HTERT RPE-1 (cell line): Measurements from ENCODE around the gene RGS8.
"Not testable (repeated sequence)": the region's sequence is repeated elsewhere in the genome, so short reads cannot be mapped to it uniquely, and the experiment has no call there.

Experiments used
- in situ Hi-C: fragments of 300-500 bp; cut with MboI; formaldehyde crosslinking; loops from 4 replicates; pipeline ENCODE4 v1.14.3; 2020; ENCODE audit warnings: low sequenced_read_pairs

RGS8 gene

GRCh38 chr1:182703539-182703938 lies 19.2 kb upstream of the RGS8 start:
- in situ Hi-C loops = no loop called here

- in situ Hi-C loops = no loop called here
These were observed 18.6 kb upstream of the RGS8 start for GRCh38 chr1:182702826-182703524.

GRCh38 chr1:182700351-182700709 lies 15.9 kb upstream of the RGS8 start:
- in situ Hi-C loops = no loop called here

- in situ Hi-C loops = no loop called here
These were observed 15.3 kb upstream of the RGS8 start for GRCh38 chr1:182699393-182700350.

- in situ Hi-C loops = no loop called here
These were observed 14.6 kb upstream of the RGS8 start for GRCh38 chr1:182698971-182699370.

- in situ Hi-C loops = not testable (repeated sequence)
These were observed 8.8 kb upstream of the RGS8 start for GRCh38 chr1:182693139-182693538.

- in situ Hi-C loops = no loop called here
These were observed 6.6 kb upstream of the RGS8 start for GRCh38 chr1:182690886-182691443.

GRCh38 chr1:182688436-182689205 lies 4.2 kb upstream of the RGS8 start:
- in situ Hi-C loops = no loop called here

GRCh38 chr1:182687361-182687760 lies 3.0 kb upstream of the RGS8 start:
- in situ Hi-C loops = no loop called here

GRCh38 chr1:182686446-182686845 lies 2.1 kb upstream of the RGS8 start:
- in situ Hi-C loops = no loop called here

- in situ Hi-C loops = no loop called here
These were observed 828 bp upstream of the RGS8 start for GRCh38 chr1:182685215-182685614.

- in situ Hi-C loops = no loop called here
These were observed 1.4 kb downstream of the RGS8 start for GRCh38 chr1:182682898-182683501.

- in situ Hi-C loops = no loop called here
These were observed 2.0 kb downstream of the RGS8 start for GRCh38 chr1:182682406-182682805.

- in situ Hi-C loops = no loop called here
These were observed 2.8 kb downstream of the RGS8 start for GRCh38 chr1:182681568-182681912.

GRCh38 chr1:182680901-182681567 lies 3.4 kb downstream of the RGS8 start:
- in situ Hi-C loops = no loop called here

GRCh38 chr1:182680408-182680807 lies 4.0 kb downstream of the RGS8 start:
- in situ Hi-C loops = no loop called here

- in situ Hi-C loops = no loop called here
These were observed 4.7 kb downstream of the RGS8 start for GRCh38 chr1:182679684-182680083.

GRCh38 chr1:182677397-182678098 lies 6.8 kb downstream of the RGS8 start:
- in situ Hi-C loops = no loop called here

GRCh38 chr1:182676274-182676673 lies 8.1 kb downstream of the RGS8 start:
- in situ Hi-C loops = no loop called here
